ENCODE results near the gene ELMO1.

ELMO1 gene

GRCh38 chr7:36961097-36961496, 487.6 kb downstream of the ELMO1 start:
- Histone ChIP-seq H3K9me3 (ENCODE audit: insufficient read depth, low read length, severe bottlenecking) (no peaks in the 10 kb centered on the region), H3K36me3 (ENCODE audit: insufficient read depth, low read length) (no peaks in the 10 kb centered on the region), H3K4me2 (ENCODE audit: insufficient read depth, low read length) (no peak overlapping the region), H3K4me1 (ENCODE audit: insufficient read depth, low read length) (no peaks in the 10 kb centered on the region), H3K27ac (ENCODE audit: low read length) (no peak overlapping the region), H3K4me3 (ENCODE audit: low read depth in 1 of 2, low read length in 2 of 2) (no peak overlapping the region), H4K20me1 (ENCODE audit: insufficient read depth, low read length) (no peaks in the 10 kb centered on the region), H3K9ac (ENCODE audit: low read depth, low read length) (no peak overlapping the region), H2AFZ (ENCODE audit: low read depth, low read length) (no peak overlapping the region), H3K79me2 (ENCODE audit: insufficient read depth, low read length) (no peaks in the 10 kb centered on the region), H3K27me3 (ENCODE audit: insufficient read depth, low read length, poor library complexity) (no peaks in the 10 kb centered on the region)
- TF ChIP-seq EZH2 (IDR thresholded peaks at IDR 0.05; ENCODE audit: borderline replicate concordance, low read depth, low read length, severe bottlenecking) = no peak
- TF ChIP-seq, protein P1, sequence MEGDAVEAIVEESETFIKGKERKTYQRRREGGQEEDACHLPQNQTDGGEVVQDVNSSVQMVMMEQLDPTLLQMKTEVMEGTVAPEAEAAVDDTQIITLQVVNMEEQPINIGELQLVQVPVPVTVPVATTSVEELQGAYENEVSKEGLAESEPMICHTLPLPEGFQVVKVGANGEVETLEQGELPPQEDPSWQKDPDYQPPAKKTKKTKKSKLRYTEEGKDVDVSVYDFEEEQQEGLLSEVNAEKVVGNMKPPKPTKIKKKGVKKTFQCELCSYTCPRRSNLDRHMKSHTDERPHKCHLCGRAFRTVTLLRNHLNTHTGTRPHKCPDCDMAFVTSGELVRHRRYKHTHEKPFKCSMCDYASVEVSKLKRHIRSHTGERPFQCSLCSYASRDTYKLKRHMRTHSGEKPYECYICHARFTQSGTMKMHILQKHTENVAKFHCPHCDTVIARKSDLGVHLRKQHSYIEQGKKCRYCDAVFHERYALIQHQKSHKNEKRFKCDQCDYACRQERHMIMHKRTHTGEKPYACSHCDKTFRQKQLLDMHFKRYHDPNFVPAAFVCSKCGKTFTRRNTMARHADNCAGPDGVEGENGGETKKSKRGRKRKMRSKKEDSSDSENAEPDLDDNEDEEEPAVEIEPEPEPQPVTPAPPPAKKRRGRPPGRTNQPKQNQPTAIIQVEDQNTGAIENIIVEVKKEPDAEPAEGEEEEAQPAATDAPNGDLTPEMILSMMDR (IDR thresholded peaks at IDR 0.05; ENCODE audit: borderline replicate concordance, extremely low read depth, low read length, poor library complexity, severe bottlenecking) = no peak
- no peak for ATAC-seq (ENCODE audit: insufficient read depth, low read depth)
- DNase-seq = no peak

GRCh38 chr7:36960105-36960504, 488.6 kb downstream of the ELMO1 start:
- no peak overlapping the region for H3K4me2 ChIP-seq (ENCODE audit: insufficient read depth, low read length)
- no peak overlapping the region for H2AFZ ChIP-seq (ENCODE audit: low read depth, low read length)
- no peak overlapping the region for H3K27ac ChIP-seq (ENCODE audit: low read length)
- no peak for TF ChIP-seq EZH2 (IDR thresholded peaks at IDR 0.05; ENCODE audit: borderline replicate concordance, low read depth, low read length, severe bottlenecking)
- TF ChIP-seq, protein P1 (IDR thresholded peaks at IDR 0.05; ENCODE audit: borderline replicate concordance, extremely low read depth, low read length, poor library complexity, severe bottlenecking) = no peak
- H3K9me3 ChIP-seq (ENCODE audit: insufficient read depth, low read length, severe bottlenecking) = no peaks in the 10 kb centered on the region
- no peaks in the 10 kb centered on the region for H3K79me2 ChIP-seq (ENCODE audit: insufficient read depth, low read length)
- no peaks in the 10 kb centered on the region for H3K4me1 ChIP-seq (ENCODE audit: insufficient read depth, low read length)
- no peak for DNase-seq
- no peaks in the 10 kb centered on the region for H3K27me3 ChIP-seq (ENCODE audit: insufficient read depth, low read length, poor library complexity)
- H4K20me1 ChIP-seq (ENCODE audit: insufficient read depth, low read length) = no peaks in the 10 kb centered on the region
- no peak for ATAC-seq (ENCODE audit: insufficient read depth, low read depth)
- no peak overlapping the region for H3K4me3 ChIP-seq (ENCODE audit: low read depth in 1 of 2, low read length in 2 of 2)
- no peak overlapping the region for H3K9ac ChIP-seq (ENCODE audit: low read depth, low read length)
- H3K36me3 ChIP-seq (ENCODE audit: insufficient read depth, low read length) = no peaks in the 10 kb centered on the region

GRCh38 chr7:36958111-36958733, 490.4 kb downstream of the ELMO1 start:
- Histone ChIP-seq H4K20me1 (ENCODE audit: insufficient read depth, low read length) (no peaks in the 10 kb centered on the region), H3K4me3 (ENCODE audit: low read depth in 1 of 2, low read length in 2 of 2) (no peak overlapping the region), H3K79me2 (ENCODE audit: insufficient read depth, low read length) (no peaks in the 10 kb centered on the region), H3K4me2 (ENCODE audit: insufficient read depth, low read length) (no peak overlapping the region), H3K36me3 (ENCODE audit: insufficient read depth, low read length) (no peaks in the 10 kb centered on the region), H3K27ac (ENCODE audit: low read length) (no peak overlapping the region), H3K4me1 (ENCODE audit: insufficient read depth, low read length) (no peaks in the 10 kb centered on the region), H3K9ac (ENCODE audit: low read depth, low read length) (no peak overlapping the region), H2AFZ (ENCODE audit: low read depth, low read length) (no peak overlapping the region), H3K9me3 (ENCODE audit: insufficient read depth, low read length, severe bottlenecking) (no peaks in the 10 kb centered on the region), H3K27me3 (ENCODE audit: insufficient read depth, low read length, poor library complexity) (no peaks in the 10 kb centered on the region)
- no peak for DNase-seq
- ATAC-seq (ENCODE audit: insufficient read depth, low read depth) = no peak
- no peak for TF ChIP-seq EZH2 (IDR thresholded peaks at IDR 0.05; ENCODE audit: borderline replicate concordance, low read depth, low read length, severe bottlenecking)
- TF ChIP-seq, protein P1 (IDR thresholded peaks at IDR 0.05; ENCODE audit: borderline replicate concordance, extremely low read depth, low read length, poor library complexity, severe bottlenecking) = no peak

Measured in DND-41 (cell line).